ENCODE measurements around the gene GFOD2.

The GFOD2 gene

GRCh38 chr16:67731071-67731752 lies 12.1 kb upstream of the GFOD2 start:
- DNase-seq, result no peak

- DNase-seq, result no peak
These were observed 11.2 kb upstream of the GFOD2 start for GRCh38 chr16:67730326-67730725.

GRCh38 chr16:67729636-67730248 lies 10.6 kb upstream of the GFOD2 start:
- DNase-seq, result no peak

GRCh38 chr16:67727521-67728485 lies 8.7 kb upstream of the GFOD2 start:
- DNase-seq, result no peak

GRCh38 chr16:67726106-67727034 lies 7.3 kb upstream of the GFOD2 start:
- no peak for DNase-seq

GRCh38 chr16:67723911-67724305 lies 4.8 kb upstream of the GFOD2 start:
- DNase-seq, result no peak

- no peak for DNase-seq
These were observed 4.2 kb upstream of the GFOD2 start for GRCh38 chr16:67723151-67723910.

GRCh38 chr16:67720236-67720635 lies 1.1 kb upstream of the GFOD2 start:
- no peak for DNase-seq

GRCh38 chr16:67719778-67720144 lies 645 bp upstream of the GFOD2 start:
- no peak for DNase-seq

GRCh38 chr16:67718668-67719047 lies 458 bp downstream of the GFOD2 start:
- DNase-seq, result no peak

GRCh38 chr16:67716097-67716496 lies 3.0 kb downstream of the GFOD2 start:
- DNase-seq, result no peak

GRCh38 chr16:67714522-67714921 lies 4.6 kb downstream of the GFOD2 start:
- DNase-seq, result no peak

GRCh38 chr16:67713647-67714273 lies 5.4 kb downstream of the GFOD2 start:
- DNase-seq, result no peak

GRCh38 chr16:67710607-67711006 lies 8.5 kb downstream of the GFOD2 start:
- DNase-seq, result no peak

GRCh38 chr16:67709050-67709449 lies 10.1 kb downstream of the GFOD2 start:
- no peak for DNase-seq

- DNase-seq, result no peak
These were observed 10.7 kb downstream of the GFOD2 start for GRCh38 chr16:67708368-67708771.

GRCh38 chr16:67707790-67708189 lies 11.3 kb downstream of the GFOD2 start:
- DNase-seq, result no peak

- no peak for DNase-seq
These were observed 11.9 kb downstream of the GFOD2 start for GRCh38 chr16:67707210-67707609.

GRCh38 chr16:67704110-67704509 lies 15.0 kb downstream of the GFOD2 start:
- DNase-seq, result no peak

- no peak for DNase-seq
These were observed 15.5 kb downstream of the GFOD2 start for GRCh38 chr16:67703626-67704025.

- no peak for DNase-seq
These were observed 17.0 kb downstream of the GFOD2 start for GRCh38 chr16:67702130-67702529.
